B cell (primary cell): Measurements from ENCODE around the gene SMC6. TPM values are rescaled to one million over a fixed set of nuclear protein-coding genes. Genes with fewer than 3 reads are reported as not detected.

ENCODE experiments used
- ATAC-seq: fragments of 200-7000 bp; cut with Tn5 transposase; one replicate; pipeline ENCODE4 v1.10.0; 2021; ENCODE audit warnings: low read depth, mild to moderate bottlenecking, moderate number of reproducible peaks, moderate library complexity
- CTCF ChIA-PET: fragments of 350-600 bp; sonication (Branson Sonifier 250); formaldehyde crosslinking; loops from one replicate; lab custom pipeline; 2021; ENCODE audit warnings: antibody characterized with exemption, inconsistent platforms; lab: Charles Lee
- POLR2A ChIA-PET: fragments of 350-600 bp; sonication (Branson Sonifier 250); formaldehyde crosslinking; loops from one replicate; lab custom pipeline; 2021; ENCODE audit warnings: antibody characterized with exemption; lab: Charles Lee
- DNase-seq: peaks from one replicate; pipeline ENCODE4 v3.0.0; 2013
- H2AFZ ChIP-seq: 2 replicates; pipeline ENCODE4 v1.6.1; 2012; ENCODE audit warnings: mild to moderate bottlenecking, low read depth, low read length; ENCODE audit not compliant: insufficient read depth, poor library complexity, severe bottlenecking
- H3K27ac ChIP-seq, 2 donors: 1 replicate in 1 of 2; 2 replicates in 1 of 2; pipeline ENCODE4 v1.5.1; 2012 to 2013; ENCODE audit warnings: low read length in 2 of 2, mild to moderate bottlenecking in 2 of 2, moderate library complexity in 1 of 2
- H3K27me3 ChIP-seq, 4 experiments: fragments of 200-600 bp in 1 of 4; sonication (generic) in 1 of 4; replicated peaks in 1 of 4; 1 replicate in 2 of 4; 2 replicates in 2 of 4; pipeline versions ENCODE4 v1.6.1 to v1.7.0; 2013 to 2016; ENCODE audit warnings: low read length in 3 of 4, mild to moderate bottlenecking in 2 of 4, mixed read lengths in 1 of 4, moderate library complexity in 1 of 4; ENCODE audit not compliant: insufficient read depth in 4 of 4, control insufficient read depth in 3 of 4; ENCODE audit errors: control extremely low read depth in 1 of 4
- H3K36me3 ChIP-seq, 2 experiments: replicated peaks in 1 of 2; 1 replicate in 1 of 2; 2 replicates in 1 of 2; pipeline versions ENCODE4 v1.6.1 to v1.7.1; 2013; ENCODE audit warnings: low read length in 1 of 2; ENCODE audit not compliant: insufficient read depth in 2 of 2, control insufficient read depth in 1 of 2; ENCODE audit errors: control extremely low read depth in 1 of 2, extremely low read depth in 1 of 2
- H3K4me1 ChIP-seq, 2 donors: fragments of 200-600 bp in 1 of 2; sonication (generic) in 1 of 2; 1 replicate in 1 of 2; 2 replicates in 1 of 2; pipeline versions ENCODE4 v1.5.1 to v1.6.1; 2013 to 2017; ENCODE audit warnings: low read length in 2 of 2; ENCODE audit not compliant: control insufficient read depth in 2 of 2, insufficient read depth in 2 of 2
- H3K4me2 ChIP-seq: replicated peaks from 2 replicates; pipeline ENCODE3; 2012; ENCODE audit warnings: mild to moderate bottlenecking, low read depth, low read length; ENCODE audit not compliant: poor library complexity, severe bottlenecking
- H3K4me3 ChIP-seq, 5 experiments: fragments of 200-600 bp in 1 of 5; sonication (generic) in 1 of 5; 1 replicate in 3 of 5; 2 replicates in 2 of 5; pipeline versions ENCODE4 v1.5.1 to v1.7.0; 2011 to 2016; ENCODE audit warnings: low read length in 4 of 5, mild to moderate bottlenecking in 4 of 5, low read depth in 2 of 5, control low read depth in 1 of 5, moderate library complexity in 1 of 5; ENCODE audit not compliant: insufficient read depth in 1 of 5; ENCODE audit errors: control extremely low read depth in 1 of 5, extremely low read depth in 1 of 5
- H3K79me2 ChIP-seq: fragments of 200-600 bp; sonication (generic); one replicate; pipeline ENCODE4 v1.6.0; 2016; ENCODE audit warnings: low read length; ENCODE audit not compliant: control insufficient read depth, insufficient read depth
- H3K9ac ChIP-seq: fragments of 200-600 bp; sonication (generic); 2 replicates; pipeline ENCODE4 v1.6.1; 2017; ENCODE audit warnings: mild to moderate bottlenecking, low read length, moderate library complexity
- H3K9me3 ChIP-seq, 3 donors: one replicate each; pipeline versions ENCODE4 v1.6.1 to v1.7.1; 2013; ENCODE audit warnings: low read length in 2 of 3; ENCODE audit not compliant: control insufficient read depth in 2 of 3, insufficient read depth in 1 of 3; ENCODE audit errors: control extremely low read depth in 1 of 3
- H4K20me1 ChIP-seq: 2 replicates; pipeline ENCODE4 v1.6.0; 2012; ENCODE audit warnings: mild to moderate bottlenecking, low read length; ENCODE audit not compliant: insufficient read depth, control insufficient read depth, poor library complexity, severe bottlenecking
- H3K27ac Mint-ChIP-seq: one replicate; pipeline ENCODE4 v1.8.0; 2021; ENCODE audit warnings: mixed read lengths
- H3K27me3 Mint-ChIP-seq: one replicate; pipeline ENCODE4 v1.8.0; 2021; ENCODE audit warnings: mixed read lengths
- H3K4me1 Mint-ChIP-seq: one replicate; pipeline ENCODE4 v1.8.0; 2021; ENCODE audit warnings: mixed read lengths
- H3K4me3 Mint-ChIP-seq: one replicate; pipeline ENCODE4 v1.8.0; 2021; ENCODE audit warnings: mixed read lengths
- H3K9me3 Mint-ChIP-seq: one replicate; pipeline ENCODE4 v1.8.0; 2022; ENCODE audit warnings: mixed read lengths; ENCODE audit not compliant: insufficient read depth
- EZH2 ChIP-seq: IDR thresholded peaks from 2 replicates; pipeline ENCODE4 v1.6.1; 2012; ENCODE audit warnings: borderline replicate concordance, low read depth, mild to moderate bottlenecking, moderate library complexity, low read length; ENCODE audit not compliant: insufficient read depth, poor library complexity, severe bottlenecking
- WGBS: methylation state at CpG from one replicate; pipeline ENCODE4 v1.1.5; 2013; ENCODE audit warnings: missing lambda C conversion rate; ENCODE audit not compliant: insufficient coverage; 5-methylcytosine and 5-hydroxymethylcytosine counted together
- intact Hi-C: fragments of 100-400 bp; cut with micrococcal nuclease; formaldehyde crosslinking; loops from one replicate; pipeline ENCODE4 v1.10.0; 2022
- polyA plus RNA-seq: library from polyadenylated mRNA; depleted of rRNA; stranded (reverse); fragments of >200 nt; gene quantifications from 2 replicates; pipeline ENCODE4 v1.2.3, GENCODE V29; 2012
- total RNA-seq, 2 donors: library from RNA; stranded (reverse); fragments of 120-200 nt in 1 of 2; gene quantifications; 1 replicate in 1 of 2; 2 replicates in 1 of 2; pipeline versions ENCODE4 v1.2.3 to v1.2.4, GENCODE V29; 2013 to 2022
- TF ChIP-seq, protein P1 (sequence below): fragments of 200-600 bp; IDR thresholded peaks from one replicate; pipeline ENCODE4 v1.8.0; 2022; ENCODE audit warnings: antibody characterized with exemption, mild to moderate bottlenecking

SMC6 gene
- total and polyA plus RNA-seq, 2 donors (not counting 1 experiment from before 2014, with no cell fraction given), result 27.2 to 111 TPM

GRCh38 chr2:17617955-17618354 lies 135.7 kb downstream of the SMC6 start:
- H3K27ac ChIP-seq, result no peak overlapping the region
- WGBS, result 83% methylated on average over 1 of the region's 1 CpG
- intact Hi-C loops, result no loop called here
- no peaks in the 10 kb centered on the region for H3K9me3 ChIP-seq
- Mint-ChIP-seq H3K27me3 (peaks cover 39% of the 10 kb centered on the region), H3K9me3 (no peaks in the 10 kb centered on the region), H3K4me3 (no peak overlapping the region), H3K27ac (no peak overlapping the region), H3K4me1 (no peaks in the 10 kb centered on the region)
- H2AFZ ChIP-seq, result no peak overlapping the region
- no peaks in the 10 kb centered on the region for H3K79me2 ChIP-seq
- TF ChIP-seq, protein P1, sequence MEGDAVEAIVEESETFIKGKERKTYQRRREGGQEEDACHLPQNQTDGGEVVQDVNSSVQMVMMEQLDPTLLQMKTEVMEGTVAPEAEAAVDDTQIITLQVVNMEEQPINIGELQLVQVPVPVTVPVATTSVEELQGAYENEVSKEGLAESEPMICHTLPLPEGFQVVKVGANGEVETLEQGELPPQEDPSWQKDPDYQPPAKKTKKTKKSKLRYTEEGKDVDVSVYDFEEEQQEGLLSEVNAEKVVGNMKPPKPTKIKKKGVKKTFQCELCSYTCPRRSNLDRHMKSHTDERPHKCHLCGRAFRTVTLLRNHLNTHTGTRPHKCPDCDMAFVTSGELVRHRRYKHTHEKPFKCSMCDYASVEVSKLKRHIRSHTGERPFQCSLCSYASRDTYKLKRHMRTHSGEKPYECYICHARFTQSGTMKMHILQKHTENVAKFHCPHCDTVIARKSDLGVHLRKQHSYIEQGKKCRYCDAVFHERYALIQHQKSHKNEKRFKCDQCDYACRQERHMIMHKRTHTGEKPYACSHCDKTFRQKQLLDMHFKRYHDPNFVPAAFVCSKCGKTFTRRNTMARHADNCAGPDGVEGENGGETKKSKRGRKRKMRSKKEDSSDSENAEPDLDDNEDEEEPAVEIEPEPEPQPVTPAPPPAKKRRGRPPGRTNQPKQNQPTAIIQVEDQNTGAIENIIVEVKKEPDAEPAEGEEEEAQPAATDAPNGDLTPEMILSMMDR, result no peak
- no peak for TF ChIP-seq EZH2
- H3K4me3 ChIP-seq, result no peak overlapping the region
- no peaks in the 10 kb centered on the region for H4K20me1 ChIP-seq
- DNase-seq, result no peak
- CTCF ChIA-PET, result no interaction called here
- H3K36me3 ChIP-seq, result no peaks in the 10 kb centered on the region
- no peak for ATAC-seq
- H3K9ac ChIP-seq, result no peak overlapping the region
- H3K27me3 ChIP-seq, result peaks cover 0 to 10% (median 2%) of the 10 kb centered on the region in 4 experiments
- POLR2A ChIA-PET, result no interaction called here
- no peak overlapping the region for H3K4me2 ChIP-seq
- H3K4me1 ChIP-seq, result no peaks in the 10 kb centered on the region

DNA sequence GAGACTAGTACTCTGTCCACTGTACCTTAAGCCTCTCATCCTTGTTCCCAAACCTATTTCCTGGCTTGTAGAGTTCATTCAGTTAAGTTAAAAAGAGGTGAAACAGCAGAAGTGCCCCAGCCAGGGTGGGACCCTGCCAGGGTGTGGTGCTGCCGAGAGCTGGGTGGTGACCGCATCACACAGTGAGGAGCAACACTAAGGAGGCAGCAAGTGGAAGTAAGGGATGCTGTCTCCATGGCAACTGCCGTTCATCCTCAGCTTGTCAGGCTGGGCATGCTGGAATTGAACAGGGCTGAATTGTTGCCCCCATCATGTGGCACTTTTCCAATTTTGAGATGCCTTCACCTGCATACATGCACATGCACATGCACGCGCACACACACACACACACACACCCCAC lies 136.1 kb downstream of the SMC6 start:
- H3K27me3 Mint-ChIP-seq, result peaks cover 35% of the 10 kb centered on the region
- no peak for DNase-seq
- no peaks in the 10 kb centered on the region for H3K4me1 Mint-ChIP-seq
- no peaks in the 10 kb centered on the region for H3K36me3 ChIP-seq
- H3K27ac Mint-ChIP-seq, result no peak overlapping the region
- intact Hi-C loops, result no loop called here
- H3K9ac ChIP-seq, result no peak overlapping the region
- no peak for TF ChIP-seq EZH2
- TF ChIP-seq, protein P1, result no peak
- ATAC-seq, result no peak
- no peak overlapping the region for H2AFZ ChIP-seq
- H3K79me2 ChIP-seq, result no peaks in the 10 kb centered on the region
- H3K27ac ChIP-seq, result no peak overlapping the region
- H3K27me3 ChIP-seq, result peaks cover 0 to 10% (median 2%) of the 10 kb centered on the region in 4 experiments
- no peaks in the 10 kb centered on the region for H3K4me1 ChIP-seq
- POLR2A ChIA-PET, result no interaction called here
- WGBS, result 97% methylated on average over 3 of the region's 5 CpGs
- no peaks in the 10 kb centered on the region for H3K9me3 ChIP-seq
- no peaks in the 10 kb centered on the region for H4K20me1 ChIP-seq
- CTCF ChIA-PET, result no interaction called here
- H3K4me3 Mint-ChIP-seq, result no peak overlapping the region
- H3K4me2 ChIP-seq, result no peak overlapping the region
- H3K4me3 ChIP-seq, result no peak overlapping the region
- no peaks in the 10 kb centered on the region for H3K9me3 Mint-ChIP-seq
